Loucy (cell line): ENCODE results near the gene ACACB.

ENCODE experiments used
- CTCF ChIP-seq: fragments of 200-600 bp; sonication (generic); conservative IDR thresholded peaks from 2 replicates; pipeline ENCODE4 v1.5.1; 2014; ENCODE audit warnings: mild to moderate bottlenecking, antibody characterized with exemption, low read length
- EZH2phosphoT487 ChIP-seq: fragments of 200-600 bp; IDR thresholded peaks from 2 replicates; pipeline ENCODE4 v1.6.1; 2018; ENCODE audit warnings: antibody characterized with exemption, mild to moderate bottlenecking, moderate library complexity, borderline replicate concordance

DNA sequence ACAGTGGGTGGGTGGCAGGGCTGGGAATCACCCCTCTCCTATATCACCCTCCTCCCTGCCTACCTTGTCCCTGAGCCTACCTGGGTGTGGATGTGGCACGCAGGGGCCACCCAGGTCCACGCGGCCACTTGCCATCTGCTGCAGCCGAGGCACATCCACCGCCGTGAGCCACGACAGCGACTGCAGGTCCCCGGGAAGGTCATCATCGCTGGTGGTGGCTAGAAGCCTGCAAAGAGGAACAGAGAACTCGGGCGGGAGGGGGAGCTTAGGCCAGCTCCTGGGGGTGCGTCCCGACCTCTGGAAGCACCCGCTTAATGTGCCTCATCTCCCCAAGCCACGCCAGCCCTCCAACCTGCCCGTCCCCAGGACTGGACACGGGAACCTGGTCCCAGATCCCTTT, 173.7 kb downstream of the ACACB start:
- TF ChIP-seq CTCF (no peak), EZH2phosphoT487 (no peak)
